T47D (cell line): ENCODE data around the gene OR1I1.
A peak's percentile ranks its signal among the peaks of the same experiment; 100 is the strongest.
"Not testable (repeated sequence)": the region's sequence is repeated elsewhere in the genome, so short reads cannot be mapped to it uniquely, and the experiment has no call there.

Experiments used
- DNase-seq, 2 experiments: peaks; one replicate each; pipeline versions ENCODE4 v3.0.0 to v3.0.0-alpha.2; 2011 to 2012; ENCODE audit warnings: low read depth in 1 of 2, low spot score in 1 of 2
- JUND ChIP-seq: IDR thresholded peaks from 2 replicates; pipeline ENCODE4 v1.6.1; 2012; ENCODE audit warnings: low read depth
- in situ Hi-C: cut with HindIII; loops from 2 replicates; pipeline ENCODE4 v1.10.0; 2016; ENCODE audit warnings: low sequenced_read_pairs, low pct_unique_long_range_greater_than_20kb

Gene OR1I1

GRCh38 chr19:15072930-15073647 lies 8.9 kb upstream of the OR1I1 start:
- peak; percentile 59; the same call in 1 of the 2 replicates for TF ChIP-seq JUND
- DNase-seq = peak in 1 of 2 experiments; percentile 94

GRCh38 chr19:15074371-15074770 lies 7.6 kb upstream of the OR1I1 start:
- DNase-seq = no peak
- in situ Hi-C loops = no loop called here
- TF ChIP-seq JUND = no peak

More at GRCh38 chr19:15072930-15073647, 8.9 kb upstream of the OR1I1 start:
- in situ Hi-C loops = no loop called here

GRCh38 chr19:15075806-15076205 lies 6.2 kb upstream of the OR1I1 start:
- no peak for DNase-seq
- in situ Hi-C loops = no loop called here
- TF ChIP-seq JUND = no peak

GRCh38 chr19:15080002-15080401 lies 2.0 kb upstream of the OR1I1 start:
- in situ Hi-C loops = not testable (repeated sequence)
- DNase-seq = peak; percentile 10 to 64

GRCh38 chr19:15087182-15087581 lies 5.2 kb downstream of the OR1I1 start:
- no peak for DNase-seq
- in situ Hi-C loops = no loop called here

GRCh38 chr19:15091918-15092753 lies 10.1 kb downstream of the OR1I1 start:
- in situ Hi-C loops = no loop called here
- TF ChIP-seq JUND = no peak
- DNase-seq = peak in 1 of 2 experiments; percentile 66

More at GRCh38 chr19:15087182-15087581, 5.2 kb downstream of the OR1I1 start:
- no peak for TF ChIP-seq JUND

- no peak for TF ChIP-seq JUND
- in situ Hi-C loops = no loop called here
- DNase-seq = no peak
Observed at GRCh38 chr19:15093001-15093400, 11.0 kb downstream of the OR1I1 start.

GRCh38 chr19:15096223-15096622 lies 14.2 kb downstream of the OR1I1 start:
- TF ChIP-seq JUND = no peak
- in situ Hi-C loops = no loop called here
- no peak for DNase-seq

GRCh38 chr19:15097980-15098379 lies 16.0 kb downstream of the OR1I1 start:
- DNase-seq, in situ Hi-C loops: not testable (repeated sequence)

- in situ Hi-C loops = no loop called here
- DNase-seq = no peak
- TF ChIP-seq JUND = no peak
Observed at GRCh38 chr19:15098460-15098859, 16.4 kb downstream of the OR1I1 start.

- DNase-seq = no peak
- in situ Hi-C loops = no loop called here
- no peak for TF ChIP-seq JUND
Observed at GRCh38 chr19:15099017-15099582, 17.1 kb downstream of the OR1I1 start.

GRCh38 chr19:15101479-15102082 lies 19.6 kb downstream of the OR1I1 start:
- DNase-seq = peak in 1 of 2 experiments; percentile 64
- in situ Hi-C loops = no loop called here
- no peak for TF ChIP-seq JUND
